Lung (tissue), 12 donors: ENCODE results near the gene IQCM. TPM values are rescaled to one million over a fixed set of nuclear protein-coding genes. Genes with fewer than 3 reads are reported as not detected.

Experiments
- ATAC-seq: fragments of 200-7000 bp; cut with Tn5 transposase; one replicate; pipeline ENCODE4 v1.9.1; 2020; ENCODE audit warnings: moderate number of reproducible peaks; ENCODE audit not compliant: insufficient read depth, low FRiP score
- DNase-seq, 3 donors: peaks; one replicate each; pipeline ENCODE4 v3.0.0-alpha.2; 2013 to 2017
- H3K27ac ChIP-seq, 2 donors: one replicate each; pipeline ENCODE4 v1.5.1; 2013; ENCODE audit warnings: mild to moderate bottlenecking in 2 of 2, moderate library complexity in 2 of 2, control low read depth in 1 of 2, inconsistent platforms in 1 of 2, low read depth in 1 of 2, low read length in 1 of 2
- H3K27me3 ChIP-seq, 3 donors: one replicate each; pipeline ENCODE4 v1.5.1; 2013; ENCODE audit warnings: low read length in 2 of 3; ENCODE audit not compliant: control insufficient read depth in 3 of 3, insufficient read depth in 3 of 3
- H3K36me3 ChIP-seq, 4 donors: one replicate each; pipeline ENCODE4 v1.5.1; 2013; ENCODE audit warnings: low read length in 4 of 4, mild to moderate bottlenecking in 1 of 4, moderate library complexity in 1 of 4; ENCODE audit not compliant: control insufficient read depth in 4 of 4, insufficient read depth in 4 of 4
- H3K4me1 ChIP-seq, 5 donors: one replicate each; pipeline ENCODE4 v1.5.1; 2013; ENCODE audit warnings: low read length in 5 of 5, mild to moderate bottlenecking in 2 of 5, moderate library complexity in 1 of 5; ENCODE audit not compliant: control insufficient read depth in 5 of 5, insufficient read depth in 5 of 5
- H3K4me3 ChIP-seq: one replicate; pipeline ENCODE4 v1.5.1; 2013; ENCODE audit warnings: mild to moderate bottlenecking, control low read depth, moderate library complexity
- H3K9ac ChIP-seq, 2 donors: one replicate each; pipeline ENCODE4 v1.5.1; 2013; ENCODE audit warnings: low read length in 2 of 2, control low read depth in 1 of 2; ENCODE audit not compliant: insufficient read depth in 1 of 2
- H3K9me3 ChIP-seq, 4 donors: one replicate each; pipeline ENCODE4 v1.5.1; 2013; ENCODE audit warnings: low read length in 3 of 4, mild to moderate bottlenecking in 1 of 4, moderate library complexity in 1 of 4; ENCODE audit not compliant: control insufficient read depth in 4 of 4, insufficient read depth in 3 of 4
- WGBS, 2 donors: extraction: QIAGEN DNeasy Blood & Tissue Kit; methylation state at CpG; one replicate each; pipeline ENCODE4 v1.1.7; 2013; 5-methylcytosine and 5-hydroxymethylcytosine counted together
- polyA plus RNA-seq, 2 donors: library from polyadenylated mRNA; stranded (reverse); fragments of 200-250 nt; gene quantifications; one replicate each; pipeline ENCODE4 v1.2.1, GENCODE V29; 2013
- total RNA-seq, 2 donors: library from RNA; depleted of rRNA in 1 of 2; stranded (reverse); fragments of >200 nt in 1 of 2; gene quantifications; one replicate each; pipeline ENCODE4 v1.2.1, GENCODE V29; 2014 to 2021
- TF ChIP-seq, protein P1 (sequence below): IDR thresholded peaks from 2 replicates; pipeline ENCODE4 v1.5.1; 2012; ENCODE audit warnings: mild to moderate bottlenecking; ENCODE audit errors: control extremely low read depth, extremely low read depth
- donor health status: control.
- donor health status: control.
- donor health status: Bipolar disorder and iron deficiency.
- donor health status: healthy.
- donor health status: DM: yes; HTN: yes; CAD: no.

The IQCM gene
- total and polyA plus RNA-seq, 4 donors, result not detected

DNA sequence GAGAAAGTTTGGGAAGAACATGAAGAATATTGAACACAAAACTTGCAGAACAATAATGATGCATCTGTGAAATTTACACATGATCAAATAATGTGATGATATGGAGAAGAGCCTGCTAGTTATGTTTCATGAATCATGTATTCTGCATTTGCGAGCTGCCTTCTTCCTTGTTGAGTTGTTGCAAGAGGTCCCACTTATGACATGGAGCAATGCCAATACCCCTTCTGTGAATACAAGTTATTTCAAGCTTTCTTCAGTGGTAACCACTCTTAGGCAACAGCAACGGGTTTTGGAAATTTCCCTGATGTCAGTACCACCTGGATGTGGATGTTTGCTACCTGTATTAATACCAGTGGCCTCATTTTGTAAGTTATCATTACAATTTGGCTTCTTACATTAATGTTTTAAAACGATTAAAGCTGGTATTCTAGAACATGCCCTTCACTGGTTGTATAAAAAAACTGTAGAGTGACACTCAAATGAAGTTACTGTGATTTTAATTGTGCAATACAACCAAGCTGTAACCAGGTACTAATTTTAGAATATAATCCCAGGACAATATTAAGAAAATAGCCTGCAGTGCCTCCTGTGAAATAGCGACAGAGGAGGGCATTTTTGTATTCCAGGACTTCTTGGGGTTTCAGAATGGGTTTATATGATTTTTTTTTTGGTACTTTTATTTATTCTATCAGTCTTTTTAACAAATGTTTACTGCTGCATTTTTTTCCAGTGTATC, 25.3 kb downstream of the IQCM start:
- no peaks in the 10 kb centered on the region for H3K27me3 ChIP-seq
- no peak overlapping the region for H3K9ac ChIP-seq
- WGBS, 2 donors, result 52 to 71% methylated on average over 4 of the region's 4 CpGs
- peaks cover 0 to 3% (median 0%) of the 10 kb centered on the region in 5 donors for H3K4me1 ChIP-seq
- H3K27ac ChIP-seq, result no peak overlapping the region
- TF ChIP-seq, protein P1, sequence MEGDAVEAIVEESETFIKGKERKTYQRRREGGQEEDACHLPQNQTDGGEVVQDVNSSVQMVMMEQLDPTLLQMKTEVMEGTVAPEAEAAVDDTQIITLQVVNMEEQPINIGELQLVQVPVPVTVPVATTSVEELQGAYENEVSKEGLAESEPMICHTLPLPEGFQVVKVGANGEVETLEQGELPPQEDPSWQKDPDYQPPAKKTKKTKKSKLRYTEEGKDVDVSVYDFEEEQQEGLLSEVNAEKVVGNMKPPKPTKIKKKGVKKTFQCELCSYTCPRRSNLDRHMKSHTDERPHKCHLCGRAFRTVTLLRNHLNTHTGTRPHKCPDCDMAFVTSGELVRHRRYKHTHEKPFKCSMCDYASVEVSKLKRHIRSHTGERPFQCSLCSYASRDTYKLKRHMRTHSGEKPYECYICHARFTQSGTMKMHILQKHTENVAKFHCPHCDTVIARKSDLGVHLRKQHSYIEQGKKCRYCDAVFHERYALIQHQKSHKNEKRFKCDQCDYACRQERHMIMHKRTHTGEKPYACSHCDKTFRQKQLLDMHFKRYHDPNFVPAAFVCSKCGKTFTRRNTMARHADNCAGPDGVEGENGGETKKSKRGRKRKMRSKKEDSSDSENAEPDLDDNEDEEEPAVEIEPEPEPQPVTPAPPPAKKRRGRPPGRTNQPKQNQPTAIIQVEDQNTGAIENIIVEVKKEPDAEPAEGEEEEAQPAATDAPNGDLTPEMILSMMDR, result no peak
- peak in 2 of 3 donors; percentile 1 to 44 for DNase-seq
- H3K4me3 ChIP-seq, result no peak overlapping the region
- no peaks in the 10 kb centered on the region for H3K9me3 ChIP-seq
- ATAC-seq, result no peak
- no peaks in the 10 kb centered on the region for H3K36me3 ChIP-seq

DNA sequence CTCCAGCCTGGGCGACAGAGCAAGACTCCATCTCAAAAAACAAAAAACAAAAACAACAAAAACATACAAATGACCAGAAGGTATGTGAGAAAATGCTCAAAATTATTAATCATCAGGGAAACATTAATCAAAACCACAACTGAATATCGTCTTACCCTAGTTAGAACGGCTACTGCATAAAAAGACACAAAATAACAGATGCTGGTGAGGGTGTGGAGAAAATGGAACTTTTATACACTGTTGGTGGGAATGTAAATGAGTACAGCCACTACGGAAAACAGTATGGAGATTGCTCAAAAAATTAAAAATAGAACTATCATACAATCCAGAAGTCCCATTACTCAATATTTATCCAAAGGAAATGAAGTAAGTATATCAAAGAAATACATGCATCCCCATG, 27.3 kb downstream of the IQCM start:
- H3K9me3 ChIP-seq, result no peaks in the 10 kb centered on the region
- no peak for DNase-seq
- H3K27me3 ChIP-seq, result no peaks in the 10 kb centered on the region
- no peak overlapping the region for H3K9ac ChIP-seq
- H3K4me3 ChIP-seq, result no peak overlapping the region
- peaks cover 0 to 3% (median 0%) of the 10 kb centered on the region in 5 donors for H3K4me1 ChIP-seq
- 84 to 89% methylated on average over 4 of the region's 4 CpGs for WGBS, 2 donors
- TF ChIP-seq, protein P1, result no peak
- ATAC-seq, result no peak
- no peak overlapping the region for H3K27ac ChIP-seq
- no peaks in the 10 kb centered on the region for H3K36me3 ChIP-seq

DNA sequence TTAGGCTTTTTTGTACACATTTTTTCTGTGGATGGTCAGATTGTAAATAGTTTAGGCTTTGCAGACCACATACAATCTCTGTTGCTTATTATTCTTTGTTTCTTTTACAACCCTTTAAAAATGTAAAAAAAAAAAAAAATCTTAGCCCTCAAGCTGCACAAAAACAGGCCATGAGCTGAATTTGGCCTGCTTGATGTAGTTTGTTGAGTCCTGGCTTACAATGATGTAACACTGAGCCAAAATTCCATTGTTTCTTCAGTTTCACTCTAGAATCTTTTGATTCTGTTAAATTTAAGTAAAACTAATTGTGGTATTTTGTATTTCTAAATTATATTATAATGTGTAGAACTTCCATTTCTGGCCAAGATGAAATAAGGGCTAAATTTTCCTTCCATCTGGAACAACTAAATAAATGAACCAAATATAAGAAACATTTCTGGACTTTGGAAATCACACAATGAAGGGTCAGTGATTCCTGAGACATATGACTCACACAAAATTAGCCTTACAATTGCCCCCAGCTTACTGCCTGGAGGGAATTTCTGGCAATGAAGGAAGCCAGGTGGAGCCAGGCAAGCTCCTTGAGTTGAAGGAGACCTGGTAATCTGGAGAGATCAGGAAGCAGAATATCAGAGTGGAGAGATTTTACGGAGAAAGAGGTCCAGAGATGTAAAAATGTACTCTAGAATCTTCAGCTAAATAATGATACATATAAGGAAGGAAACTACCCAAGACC, 29.8 kb downstream of the IQCM start:
- ATAC-seq (no peak), DNase-seq (no peak)
- Histone ChIP-seq H3K9me3 (no peaks in the 10 kb centered on the region), H3K36me3 (no peaks in the 10 kb centered on the region), H3K27me3 (no peaks in the 10 kb centered on the region), H3K9ac (no peak overlapping the region), H3K4me3 (no peak overlapping the region), H3K4me1 (peaks cover 0 to 3% (median 0%) of the 10 kb centered on the region in 5 donors), H3K27ac (no peak overlapping the region)
- WGBS, 2 donors, result 89 to 95% methylated on average over 1 of the region's 1 CpG
- TF ChIP-seq, protein P1, result no peak
